HG03432 (cell line): ENCODE data around the gene TBX2.
"Not testable (repeated sequence)": the region's sequence is repeated elsewhere in the genome, so short reads cannot be mapped to it uniquely, and the experiment has no call there.

ENCODE experiments used
- ATAC-seq: cut with Tn5 transposase; IDR thresholded peaks from one replicate; pipeline ENCODE4 v1.9.1; 2021; ENCODE audit warnings: mild to moderate bottlenecking, moderate library complexity; ENCODE audit not compliant: unreplicated experiment

Gene TBX2

GRCh38 chr17:61425682-61426481, 26.2 kb downstream of the TBX2 start:
- ATAC-seq = no peak

GRCh38 chr17:61426482-61427304, 27.1 kb downstream of the TBX2 start:
- no peak for ATAC-seq

- no peak for ATAC-seq
Observed at GRCh38 chr17:61427567-61427966, 27.9 kb downstream of the TBX2 start.

GRCh38 chr17:61429274-61429673, 29.6 kb downstream of the TBX2 start:
- no peak for ATAC-seq

GRCh38 chr17:61429831-61430230, 30.2 kb downstream of the TBX2 start:
- ATAC-seq = not testable (repeated sequence)

- no peak for ATAC-seq
Observed at GRCh38 chr17:61431594-61432311, 32.1 kb downstream of the TBX2 start.

GRCh38 chr17:61436273-61436672, 36.6 kb downstream of the TBX2 start:
- ATAC-seq = no peak

GRCh38 chr17:61436995-61437704, 37.5 kb downstream of the TBX2 start:
- no peak for ATAC-seq

- no peak for ATAC-seq
Observed at GRCh38 chr17:61440697-61441096, 41.1 kb downstream of the TBX2 start.

GRCh38 chr17:61441507-61441906, 41.9 kb downstream of the TBX2 start:
- not testable (repeated sequence) for ATAC-seq

- no peak for ATAC-seq
Observed at GRCh38 chr17:61442136-61442775, 42.6 kb downstream of the TBX2 start.

- no peak for ATAC-seq
Observed at GRCh38 chr17:61442878-61443474, 43.3 kb downstream of the TBX2 start.

- no peak for ATAC-seq
Observed at GRCh38 chr17:61443475-61443882, 43.8 kb downstream of the TBX2 start.

- no peak for ATAC-seq
Observed at GRCh38 chr17:61444075-61444474, 44.4 kb downstream of the TBX2 start.

GRCh38 chr17:61444831-61445230, 45.2 kb downstream of the TBX2 start:
- no peak for ATAC-seq

- no peak for ATAC-seq
Observed at GRCh38 chr17:61447358-61447757, 47.7 kb downstream of the TBX2 start.

GRCh38 chr17:61448042-61448441, 48.4 kb downstream of the TBX2 start:
- no peak for ATAC-seq

GRCh38 chr17:61449140-61449539, 49.5 kb downstream of the TBX2 start:
- ATAC-seq = not testable (repeated sequence)

- ATAC-seq = no peak
Observed at GRCh38 chr17:61449707-61450640, 50.3 kb downstream of the TBX2 start.
